Measurements from ENCODE around the gene URB2.

GRCh38 chr1:229623225-229623624 is 2.8 kb upstream of the URB2 start:
- TF ChIP-seq POLR2A (IDR thresholded peaks at IDR 0.05) = no peak
- TF ChIP-seq, protein P1, sequence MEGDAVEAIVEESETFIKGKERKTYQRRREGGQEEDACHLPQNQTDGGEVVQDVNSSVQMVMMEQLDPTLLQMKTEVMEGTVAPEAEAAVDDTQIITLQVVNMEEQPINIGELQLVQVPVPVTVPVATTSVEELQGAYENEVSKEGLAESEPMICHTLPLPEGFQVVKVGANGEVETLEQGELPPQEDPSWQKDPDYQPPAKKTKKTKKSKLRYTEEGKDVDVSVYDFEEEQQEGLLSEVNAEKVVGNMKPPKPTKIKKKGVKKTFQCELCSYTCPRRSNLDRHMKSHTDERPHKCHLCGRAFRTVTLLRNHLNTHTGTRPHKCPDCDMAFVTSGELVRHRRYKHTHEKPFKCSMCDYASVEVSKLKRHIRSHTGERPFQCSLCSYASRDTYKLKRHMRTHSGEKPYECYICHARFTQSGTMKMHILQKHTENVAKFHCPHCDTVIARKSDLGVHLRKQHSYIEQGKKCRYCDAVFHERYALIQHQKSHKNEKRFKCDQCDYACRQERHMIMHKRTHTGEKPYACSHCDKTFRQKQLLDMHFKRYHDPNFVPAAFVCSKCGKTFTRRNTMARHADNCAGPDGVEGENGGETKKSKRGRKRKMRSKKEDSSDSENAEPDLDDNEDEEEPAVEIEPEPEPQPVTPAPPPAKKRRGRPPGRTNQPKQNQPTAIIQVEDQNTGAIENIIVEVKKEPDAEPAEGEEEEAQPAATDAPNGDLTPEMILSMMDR (IDR thresholded peaks at IDR 0.05) = no peak

Measured in right lobe of liver (tissue), 4 donors.